Measurements from ENCODE around the gene GPR146. TPM values are rescaled to one million over a fixed set of nuclear protein-coding genes. Genes with fewer than 3 reads are reported as not detected.

The GPR146 gene
- total RNA-seq, 1 donor: not detected

GRCh38 chr7:1087465-1087814 is 43.1 kb downstream of the GPR146 start:
- TF ChIP-seq, protein P1, sequence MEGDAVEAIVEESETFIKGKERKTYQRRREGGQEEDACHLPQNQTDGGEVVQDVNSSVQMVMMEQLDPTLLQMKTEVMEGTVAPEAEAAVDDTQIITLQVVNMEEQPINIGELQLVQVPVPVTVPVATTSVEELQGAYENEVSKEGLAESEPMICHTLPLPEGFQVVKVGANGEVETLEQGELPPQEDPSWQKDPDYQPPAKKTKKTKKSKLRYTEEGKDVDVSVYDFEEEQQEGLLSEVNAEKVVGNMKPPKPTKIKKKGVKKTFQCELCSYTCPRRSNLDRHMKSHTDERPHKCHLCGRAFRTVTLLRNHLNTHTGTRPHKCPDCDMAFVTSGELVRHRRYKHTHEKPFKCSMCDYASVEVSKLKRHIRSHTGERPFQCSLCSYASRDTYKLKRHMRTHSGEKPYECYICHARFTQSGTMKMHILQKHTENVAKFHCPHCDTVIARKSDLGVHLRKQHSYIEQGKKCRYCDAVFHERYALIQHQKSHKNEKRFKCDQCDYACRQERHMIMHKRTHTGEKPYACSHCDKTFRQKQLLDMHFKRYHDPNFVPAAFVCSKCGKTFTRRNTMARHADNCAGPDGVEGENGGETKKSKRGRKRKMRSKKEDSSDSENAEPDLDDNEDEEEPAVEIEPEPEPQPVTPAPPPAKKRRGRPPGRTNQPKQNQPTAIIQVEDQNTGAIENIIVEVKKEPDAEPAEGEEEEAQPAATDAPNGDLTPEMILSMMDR (IDR thresholded peaks at IDR 0.05; ENCODE audit: insufficient read depth, low read depth, low read length): no peak
- peak overlapping the region; percentile 63 for H3K4me3 ChIP-seq (ENCODE audit: low read depth, low read length)
- peak; percentile 53 for DNase-seq (ENCODE audit: low read depth)

GRCh38 chr7:1087952-1088920 is 43.9 kb downstream of the GPR146 start, which contains the start of gene GPER1:
Gene GPER1, plus strand, starts transcription at chr7:1088113. Its CDS starts 3,616 bp downstream, at chr7:1091729.
- peak; percentile 52 for DNase-seq (ENCODE audit: low read depth)
- H3K4me3 ChIP-seq (ENCODE audit: low read depth, low read length): peak within 1 kb of the TSS; percentile 63
- TF ChIP-seq, protein P1 (IDR thresholded peaks at IDR 0.05; ENCODE audit: insufficient read depth, low read depth, low read length): no peak

DNA sequence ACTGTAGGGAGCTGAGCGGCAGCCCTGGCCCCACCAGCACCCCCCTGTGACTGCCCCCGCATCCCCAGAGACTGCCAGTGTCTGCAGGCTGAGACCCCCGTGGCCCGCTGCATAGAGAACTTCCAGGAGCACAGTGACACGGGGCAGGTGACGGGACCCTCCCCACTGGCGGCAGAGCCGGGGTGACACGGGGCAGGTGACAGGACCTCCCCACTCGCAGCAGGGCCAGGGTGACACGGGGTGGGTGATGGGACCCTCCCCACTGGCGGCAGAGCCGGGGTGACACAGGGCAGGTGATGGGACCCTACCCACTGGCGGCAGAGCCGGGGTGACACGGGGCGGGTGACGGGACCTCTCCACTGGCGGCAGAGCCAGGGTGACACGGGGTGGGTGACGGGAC is 45.9 kb downstream of the GPR146 start:
- TF ChIP-seq, protein P1 (IDR thresholded peaks at IDR 0.05; ENCODE audit: insufficient read depth, low read depth, low read length): no peak
- DNase-seq (ENCODE audit: low read depth): no peak

DNA sequence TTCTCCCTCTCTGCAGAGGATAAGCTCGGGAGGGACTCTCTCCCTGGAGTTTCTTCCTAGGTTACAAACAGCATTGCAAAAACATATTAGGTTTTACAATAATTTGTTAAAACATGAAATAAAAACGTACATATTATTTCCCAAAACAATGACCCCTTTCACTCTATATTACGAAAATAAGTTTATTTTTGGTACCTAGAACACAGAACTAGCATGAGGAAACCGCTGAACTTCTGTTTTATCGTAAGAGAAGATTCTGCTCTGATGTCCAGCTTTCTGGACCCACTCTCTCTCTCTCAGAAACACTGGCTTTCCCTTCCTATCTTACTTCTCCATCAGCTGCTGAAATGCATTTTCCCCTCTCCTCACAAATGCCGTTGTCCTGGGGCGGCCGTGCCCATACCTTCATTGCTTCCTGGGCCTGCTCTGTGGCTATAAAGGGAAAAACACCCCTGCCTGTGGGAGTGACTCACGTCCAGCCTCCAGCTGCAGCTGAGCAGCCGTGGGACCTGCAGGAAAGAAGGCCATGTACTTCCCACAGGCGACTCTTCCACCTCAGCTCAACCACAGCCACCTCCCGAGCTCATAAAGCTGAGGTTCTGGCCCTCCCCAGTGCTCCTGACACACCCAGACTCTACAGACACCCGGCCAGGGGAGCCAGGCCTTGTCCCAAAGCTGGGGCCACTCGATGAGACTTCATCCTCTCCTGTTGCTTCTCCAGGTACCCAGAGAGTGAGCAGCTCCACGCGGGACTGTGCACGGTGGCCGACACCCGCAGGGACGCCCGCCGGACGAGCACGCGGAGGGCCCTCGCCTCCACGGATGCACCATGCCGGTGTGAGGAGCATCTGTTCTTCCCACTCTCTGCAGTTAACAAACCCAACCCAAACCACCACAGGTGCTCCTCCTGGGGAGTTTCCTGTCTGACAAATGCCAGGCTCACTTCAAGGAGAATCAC is 46.6 kb downstream of the GPR146 start:
- H3K4me3 ChIP-seq (ENCODE audit: low read depth, low read length): no peak overlapping the region
- DNase-seq (ENCODE audit: low read depth): peak; percentile 37

More for the DNA sequence above, 45.9 kb downstream of the GPR146 start:
- H3K4me3 ChIP-seq (ENCODE audit: low read depth, low read length): no peak overlapping the region

DNA sequence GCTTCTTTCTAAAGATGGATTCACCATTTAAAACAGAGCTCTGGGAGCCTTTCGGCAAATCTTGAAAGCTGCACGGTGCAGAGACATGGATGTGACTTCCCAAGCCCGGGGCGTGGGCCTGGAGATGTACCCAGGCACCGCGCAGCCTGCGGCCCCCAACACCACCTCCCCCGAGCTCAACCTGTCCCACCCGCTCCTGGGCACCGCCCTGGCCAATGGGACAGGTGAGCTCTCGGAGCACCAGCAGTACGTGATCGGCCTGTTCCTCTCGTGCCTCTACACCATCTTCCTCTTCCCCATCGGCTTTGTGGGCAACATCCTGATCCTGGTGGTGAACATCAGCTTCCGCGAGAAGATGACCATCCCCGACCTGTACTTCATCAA is 47.3 kb downstream of the GPR146 start:
- TF ChIP-seq, protein P1 (IDR thresholded peaks at IDR 0.05; ENCODE audit: insufficient read depth, low read depth, low read length): no peak
- DNase-seq (ENCODE audit: low read depth): no peak
- no peak overlapping the region for H3K4me3 ChIP-seq (ENCODE audit: low read depth, low read length)

More for the DNA sequence above, 46.6 kb downstream of the GPR146 start:
- TF ChIP-seq, protein P1 (IDR thresholded peaks at IDR 0.05; ENCODE audit: insufficient read depth, low read depth, low read length): no peak

DNA sequence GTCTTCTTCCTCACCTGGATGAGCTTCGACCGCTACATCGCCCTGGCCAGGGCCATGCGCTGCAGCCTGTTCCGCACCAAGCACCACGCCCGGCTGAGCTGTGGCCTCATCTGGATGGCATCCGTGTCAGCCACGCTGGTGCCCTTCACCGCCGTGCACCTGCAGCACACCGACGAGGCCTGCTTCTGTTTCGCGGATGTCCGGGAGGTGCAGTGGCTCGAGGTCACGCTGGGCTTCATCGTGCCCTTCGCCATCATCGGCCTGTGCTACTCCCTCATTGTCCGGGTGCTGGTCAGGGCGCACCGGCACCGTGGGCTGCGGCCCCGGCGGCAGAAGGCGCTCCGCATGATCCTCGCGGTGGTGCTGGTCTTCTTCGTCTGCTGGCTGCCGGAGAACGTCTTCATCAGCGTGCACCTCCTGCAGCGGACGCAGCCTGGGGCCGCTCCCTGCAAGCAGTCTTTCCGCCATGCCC is 47.9 kb downstream of the GPR146 start:
- H3K4me3 ChIP-seq (ENCODE audit: low read depth, low read length): no peak overlapping the region
- DNase-seq (ENCODE audit: low read depth): no peak
- TF ChIP-seq, protein P1 (IDR thresholded peaks at IDR 0.05; ENCODE audit: insufficient read depth, low read depth, low read length): no peak

Measured in fibroblast of villous mesenchyme (primary cell).